H1 (cell line): ENCODE data around the gene HDAC9. TPM values are rescaled to one million over a fixed set of nuclear protein-coding genes. Genes with fewer than 3 reads are reported as not detected.

Experiments used
- CTCF ChIA-PET: fragments of 300-600 bp; sonication (Branson Sonifier 250); formaldehyde crosslinking; loops from one replicate; lab custom pipeline; 2021; ENCODE audit not compliant: partially characterized antibody; lab: Charles Lee
- POLR2A ChIA-PET: fragments of 300-600 bp; sonication (Branson Sonifier 250); formaldehyde crosslinking; loops from one replicate; lab custom pipeline; 2021; ENCODE audit warnings: inconsistent platforms; ENCODE audit not compliant: partially characterized antibody; lab: Charles Lee
- DNase-seq, 2 experiments: peaks; one replicate each; pipeline versions ENCODE4 v3.0.0 to v3.0.0-alpha.2; 2010 to 2022; ENCODE audit warnings: low spot score in 2 of 2, low read depth in 1 of 2, mixed read lengths in 1 of 2
- FAIRE-seq: peaks from 2 replicates; lab custom pipeline; 2011; peaks lifted over from hg19 to GRCh38; lab: Jason Lieb, UNC
- H2AFZ ChIP-seq: 2 replicates; pipeline ENCODE4 v1.8.1; 2012; ENCODE audit warnings: low read length, inconsistent platforms
- H2AK5ac ChIP-seq: 2 replicates; pipeline ENCODE4 v1.6.1; 2013; ENCODE audit warnings: low read depth, low read length
- H2BK120ac ChIP-seq: replicated peaks from 2 replicates; pipeline ENCODE3; 2013; ENCODE audit warnings: low read depth, low read length, inconsistent platforms
- H2BK12ac ChIP-seq: 2 replicates; pipeline ENCODE4 v1.6.1; 2013; ENCODE audit warnings: low read depth, low read length
- H2BK15ac ChIP-seq: 2 replicates; pipeline ENCODE4 v1.6.1; 2013; ENCODE audit warnings: low read length
- H2BK20ac ChIP-seq: 2 replicates; pipeline ENCODE4 v1.6.1; 2013; ENCODE audit warnings: low read length
- H2BK5ac ChIP-seq: 2 replicates; pipeline ENCODE4 v1.6.1; 2013; ENCODE audit warnings: low read depth, low read length
- H3K14ac ChIP-seq: 2 replicates; pipeline ENCODE4 v1.6.1; 2013; ENCODE audit warnings: inconsistent platforms; ENCODE audit not compliant: insufficient read length
- H3K18ac ChIP-seq: 2 replicates; pipeline ENCODE4 v1.6.1; 2013; ENCODE audit warnings: low read length; ENCODE audit errors: extremely low read depth
- H3K23ac ChIP-seq: 2 replicates; pipeline ENCODE4 v1.6.1; 2013; ENCODE audit warnings: inconsistent platforms; ENCODE audit not compliant: insufficient read length
- H3K23me2 ChIP-seq: 2 replicates; pipeline ENCODE4 v1.6.1; 2013; ENCODE audit warnings: low read depth, low read length
- H3K27ac ChIP-seq: 2 replicates; pipeline ENCODE4 v1.6.1; 2011; ENCODE audit warnings: low read depth, low read length, inconsistent platforms
- H3K27me3 ChIP-seq, 4 experiments: replicated peaks in 1 of 4; 1 replicate in 1 of 4; 2 replicates in 3 of 4; pipeline versions ENCODE4 v1.6.1 to v1.8.1; 2011 to 2013; ENCODE audit warnings: low read length in 3 of 4, mild to moderate bottlenecking in 3 of 4, inconsistent platforms in 2 of 4, mixed read lengths in 2 of 4, moderate library complexity in 1 of 4; ENCODE audit not compliant: control insufficient read depth in 3 of 4, insufficient read depth in 3 of 4; ENCODE audit errors: extremely low read depth in 1 of 4
- H3K36me3 ChIP-seq, 4 experiments: 2 replicates each; pipeline versions ENCODE4 v1.6.1 to v1.8.1; 2011 to 2013; ENCODE audit warnings: mild to moderate bottlenecking in 4 of 4, low read length in 3 of 4, moderate library complexity in 2 of 4, control low read depth in 1 of 4, inconsistent platforms in 1 of 4; ENCODE audit not compliant: insufficient read depth in 4 of 4, control insufficient read depth in 2 of 4
- H3K4ac ChIP-seq: replicated peaks from 2 replicates; pipeline ENCODE3; 2013; ENCODE audit warnings: low read length, low read depth, mixed read lengths, inconsistent platforms; ENCODE audit not compliant: insufficient read length
- H3K4me1 ChIP-seq, 4 experiments: replicated peaks in 1 of 4; 1 replicate in 1 of 4; 2 replicates in 3 of 4; pipeline versions ENCODE4 v1.6.1 to v1.8.1; 2011 to 2013; ENCODE audit warnings: low read length in 3 of 4, inconsistent platforms in 2 of 4, mixed read lengths in 1 of 4; ENCODE audit not compliant: insufficient read depth in 4 of 4, control insufficient read depth in 3 of 4
- H3K4me2 ChIP-seq, 2 experiments: 2 replicates each; pipeline versions ENCODE4 v1.6.1 to v1.8.1; 2011 to 2013; ENCODE audit warnings: low read depth in 2 of 2, low read length in 2 of 2, control low read depth in 1 of 2, inconsistent platforms in 1 of 2, mild to moderate bottlenecking in 1 of 2; ENCODE audit not compliant: insufficient read depth in 1 of 2
- H3K4me3 ChIP-seq, 4 experiments: fragments of 200-600, 300-600 bp in 1 of 4; sonication (generic), shearing (Covaris generic), sonication (Bioruptor Twin) in 1 of 4; 2 replicates each; pipeline versions ENCODE4 v1.5.1 to v1.8.1; 2011 to 2016; ENCODE audit warnings: low read length in 4 of 4, low read depth in 3 of 4, control low read depth in 2 of 4, inconsistent platforms in 2 of 4, mild to moderate bottlenecking in 2 of 4, mixed read lengths in 1 of 4, moderate library complexity in 1 of 4; ENCODE audit not compliant: insufficient read depth in 2 of 4; ENCODE audit errors: extremely low read depth in 1 of 4
- H3K56ac ChIP-seq: replicated peaks from 2 replicates; pipeline ENCODE3; 2013; ENCODE audit warnings: low read depth, mild to moderate bottlenecking, mixed read lengths, low read length, inconsistent platforms; ENCODE audit not compliant: insufficient read length
- H3K79me1 ChIP-seq: 2 replicates; pipeline ENCODE4 v1.6.1; 2013; ENCODE audit warnings: low read depth, low read length, control low read depth
- H3K79me2 ChIP-seq, 2 experiments: 2 replicates each; pipeline versions ENCODE4 v1.6.1 to v1.8.1; 2012 to 2013; ENCODE audit warnings: low read length in 2 of 2, mild to moderate bottlenecking in 2 of 2, inconsistent platforms in 1 of 2; ENCODE audit not compliant: insufficient read depth in 2 of 2, control insufficient read depth in 1 of 2
- H3K9ac ChIP-seq, 4 experiments: replicated peaks in 1 of 4; 1 replicate in 1 of 4; 2 replicates in 3 of 4; pipeline versions ENCODE4 v1.6.1 to v1.8.1; 2011 to 2013; ENCODE audit warnings: low read depth in 3 of 4, low read length in 3 of 4, control low read depth in 2 of 4, mild to moderate bottlenecking in 2 of 4, moderate library complexity in 2 of 4, inconsistent platforms in 1 of 4; ENCODE audit errors: extremely low read depth in 1 of 4
- H3K9me3 ChIP-seq, 2 experiments: 2 replicates each; pipeline versions ENCODE4 v1.6.1 to v1.8.1; 2012 to 2013; ENCODE audit warnings: mild to moderate bottlenecking in 2 of 2, moderate library complexity in 2 of 2, control low read depth in 1 of 2, inconsistent platforms in 1 of 2, low read depth in 1 of 2, low read length in 1 of 2, mixed read lengths in 1 of 2; ENCODE audit not compliant: insufficient read depth in 2 of 2
- H4K20me1 ChIP-seq, 2 experiments: replicated peaks in 1 of 2; 2 replicates each; pipeline versions ENCODE3 to v1.8.1; 2011 to 2013; ENCODE audit warnings: inconsistent platforms in 2 of 2, low read length in 2 of 2, mild to moderate bottlenecking in 1 of 2; ENCODE audit not compliant: insufficient read depth in 2 of 2, control insufficient read depth in 1 of 2
- H4K5ac ChIP-seq: 2 replicates; pipeline ENCODE4 v1.6.1; 2013; ENCODE audit warnings: low read length, low read depth, mixed read lengths, inconsistent platforms; ENCODE audit not compliant: insufficient read length
- H4K8ac ChIP-seq: 2 replicates; pipeline ENCODE4 v1.8.0; 2013; ENCODE audit warnings: mild to moderate bottlenecking, moderate library complexity, low read length, inconsistent platforms; ENCODE audit not compliant: insufficient read depth; ENCODE audit errors: extremely low read depth
- H4K91ac ChIP-seq: replicated peaks from 2 replicates; pipeline ENCODE3; 2013; ENCODE audit warnings: low read length, mixed read lengths, inconsistent platforms; ENCODE audit not compliant: insufficient read length
- CEBPB ChIP-seq: IDR thresholded peaks from 2 replicates; pipeline ENCODE4 v1.6.1; 2012; ENCODE audit warnings: low read depth, low read length
- EZH2 ChIP-seq: fragments of 200-600 bp; sonication (generic); IDR thresholded peaks from 2 replicates; pipeline ENCODE4 v1.7.1; 2012; ENCODE audit warnings: low read depth, mild to moderate bottlenecking, moderate library complexity, low read length, inconsistent platforms; ENCODE audit not compliant: severe bottlenecking
- GTF2F1 ChIP-seq: IDR thresholded peaks from 2 replicates; pipeline ENCODE4 v1.6.1; 2012; ENCODE audit warnings: low read depth, low read length, improper control_type of control experiment, borderline replicate concordance
- HDAC6 ChIP-seq: IDR thresholded peaks from one replicate; pipeline ENCODE4 v1.7.1; 2012; ENCODE audit warnings: low read depth, mild to moderate bottlenecking, inconsistent platforms, low read length, moderate library complexity
- RAD21 ChIP-seq, 2 experiments: IDR thresholded peaks in 1 of 2; conservative IDR thresholded peaks in 1 of 2; 2 replicates each; pipeline ENCODE4 v1.6.1; 2011; ENCODE audit warnings: low read depth in 2 of 2, low read length in 2 of 2, improper control_type of control experiment in 1 of 2, inconsistent platforms in 1 of 2, mild to moderate bottlenecking in 1 of 2, moderate library complexity in 1 of 2
- SAP30 ChIP-seq: fragments of 300-600 bp; sonication (generic); IDR thresholded peaks from 2 replicates; pipeline ENCODE4 v1.7.1; 2012; ENCODE audit warnings: low read length, moderate library complexity, mild to moderate bottlenecking, inconsistent platforms; ENCODE audit not compliant: insufficient read depth, insufficient replicate concordance
- TAF7 ChIP-seq: optimal IDR thresholded peaks from 2 replicates; pipeline ENCODE3; 2011; ENCODE audit warnings: low read depth, mild to moderate bottlenecking, inconsistent platforms, low read length, moderate library complexity, borderline replicate concordance
- WGBS, 2 experiments: shearing (Covaris generic) in 1 of 2; methylation state at CpG; one replicate each; pipeline versions ENCODE4 v1.1.6 to v1.1.7; 2013 to 2015; ENCODE audit warnings: low lambda C conversion rate in 2 of 2, mixed read lengths in 2 of 2, inconsistent platforms in 1 of 2, low coverage in 1 of 2, missing lambda C conversion rate in 1 of 2; ENCODE audit not compliant: insufficient replicate concordance in 2 of 2, insufficient coverage in 1 of 2, insufficient read length in 1 of 2; ENCODE audit errors: extremely low coverage in 1 of 2, missing lambda C conversion rate in 1 of 2; 5-methylcytosine and 5-hydroxymethylcytosine counted together
- polyA plus RNA-seq, 7 experiments: library from polyadenylated mRNA; depleted of rRNA in 3 of 7; stranded (reverse) in 5 of 7; unstranded in 2 of 7; fragments of >200 nt in 5 of 7; fragments of 200-250 nt in 2 of 7; gene quantifications; 1 replicate in 5 of 7; 2 replicates in 1 of 7; 4 replicates in 1 of 7; pipeline versions ENCODE4 v1.2.1 to v1.2.3, GENCODE V29; 2011 to 2013; ENCODE audit warnings: missing spikeins in 2 of 7, mixed read lengths in 2 of 7
- total RNA-seq: library from RNA; stranded (reverse); fragmentation: NEBNext Ultra II Directional; extraction: Animal tissue kit (Norgen Biotek cat#: 25700); gene quantifications from 2 replicates; pipeline ENCODE4 v1.2.1, GENCODE V29; 2021

Gene HDAC9
- total and polyA plus RNA-seq, 2 of the 8 experiments (the other 6 are each of a cell fraction or from before 2014, with no cell fraction given) = 9.5 to 13.1 TPM

- POLR2A ChIA-PET = interaction anchor here (0.6 kb wide), 1 partner anchor 431 kb away, joined by 3 read pairs; no protein-coding TSS in a partner anchor
- H3K9me3 ChIP-seq = no peaks in the 10 kb centered on the region
- H4K8ac ChIP-seq = no peak overlapping the region
- no peak overlapping the region for H3K27ac ChIP-seq
- H2AK5ac ChIP-seq = no peak overlapping the region
- no peak overlapping the region for H3K9ac ChIP-seq
- H3K56ac ChIP-seq = no peak overlapping the region
- H3K79me1 ChIP-seq = no peaks in the 10 kb centered on the region
- no peak overlapping the region for H2BK20ac ChIP-seq
- no peak overlapping the region for H2BK5ac ChIP-seq
- H3K23me2 ChIP-seq = no peaks in the 10 kb centered on the region
- H3K23ac ChIP-seq = no peak overlapping the region
- H3K14ac ChIP-seq = no peak overlapping the region
- no peak overlapping the region for H3K18ac ChIP-seq
- H2AFZ ChIP-seq = no peak overlapping the region
- no peaks in the 10 kb centered on the region for H4K20me1 ChIP-seq
- H3K4me3 ChIP-seq = no peak overlapping the region
- H3K4me2 ChIP-seq = no peak overlapping the region
- H2BK120ac ChIP-seq = no peak overlapping the region
- FAIRE-seq (no peak), DNase-seq (no peak)
- H2BK15ac ChIP-seq = no peak overlapping the region
- H3K4ac ChIP-seq = no peak overlapping the region
- no peaks in the 10 kb centered on the region for H3K36me3 ChIP-seq
- CTCF ChIA-PET = interaction anchor here (1.0 to 2.6 kb wide), 4 partner anchors 9 to 323 kb away, joined by 3 to 11 read pairs (median 6); no protein-coding TSS in a partner anchor
- H3K27me3 ChIP-seq = peaks cover 0 to 1% (median 0%) of the 10 kb centered on the region in 4 experiments; a peak in 1 of 7 replicates
- H4K5ac ChIP-seq = no peak overlapping the region
- no peaks in the 10 kb centered on the region for H3K4me1 ChIP-seq
- H3K79me2 ChIP-seq = no peaks in the 10 kb centered on the region
- H4K91ac ChIP-seq = no peak overlapping the region
- WGBS, 2 experiments = 89% methylated on average over 2 of the region's 2 CpGs; no CpG with 5 or more reads in 1 of the 2 experiments
- TF ChIP-seq HDAC6 = no peak
- TF ChIP-seq EZH2 = no peak
- TF ChIP-seq CEBPB = no peak
- no peak for TF ChIP-seq TAF7
- TF ChIP-seq RAD21 (IDR thresholded peaks at IDR 0.05 in 1 of 2, conservative IDR thresholded peaks at IDR 0.05 in 1 of 2; ENCODE audit: low read depth in 2 of 2, low read length in 2 of 2) = no peak
- TF ChIP-seq SAP30 = no peak
- no peak for TF ChIP-seq GTF2F1
- no peak overlapping the region for H2BK12ac ChIP-seq
Measured at GRCh38 chr7:18675579-18675978, 180.0 kb downstream of the HDAC9 start.
